Loucy (cell line): Measurements from ENCODE around the gene CCDC149.

ENCODE experiments used
- H2AFZ ChIP-seq: fragments of 200-600 bp; sonication (generic); 2 replicates; pipeline ENCODE4 v1.6.0; 2016; ENCODE audit warnings: antibody characterized with exemption, mild to moderate bottlenecking, low read length, moderate library complexity
- H3F3A ChIP-seq: fragments of 200-600 bp; 2 replicates; pipeline ENCODE4 v1.6.0; 2016; ENCODE audit warnings: antibody characterized with exemption, low read depth, mild to moderate bottlenecking
- H3K27me3 ChIP-seq: fragments of 200-600 bp; sonication (generic); 2 replicates; pipeline ENCODE4 v1.6.1; 2014; ENCODE audit warnings: low read length, mild to moderate bottlenecking; ENCODE audit not compliant: insufficient read depth, poor library complexity, severe bottlenecking
- H3K36me3 ChIP-seq: fragments of 200-600 bp; sonication (generic); 2 replicates; pipeline ENCODE4 v1.6.1; 2016; ENCODE audit warnings: low read length; ENCODE audit not compliant: insufficient read depth
- H3K4me1 ChIP-seq: fragments of 200-600 bp; sonication (generic); 2 replicates; pipeline ENCODE4 v1.5.1; 2014; ENCODE audit warnings: low read length, mild to moderate bottlenecking; ENCODE audit not compliant: insufficient read depth, poor library complexity, severe bottlenecking
- H3K4me2 ChIP-seq: fragments of 200-600 bp; sonication (generic); 2 replicates; pipeline ENCODE4 v1.6.0; 2014; ENCODE audit warnings: antibody characterized with exemption, low read length, low read depth, mild to moderate bottlenecking; ENCODE audit not compliant: poor library complexity, severe bottlenecking
- H3K4me3 ChIP-seq: fragments of 200-600 bp; sonication (generic); 2 replicates; pipeline ENCODE4 v1.5.1; 2014; ENCODE audit warnings: low read length, mild to moderate bottlenecking, mixed read lengths; ENCODE audit not compliant: poor library complexity, severe bottlenecking
- H3K79me2 ChIP-seq: fragments of 200-600 bp; sonication (generic); 2 replicates; pipeline ENCODE4 v1.6.1; 2014; ENCODE audit warnings: low read length; ENCODE audit not compliant: insufficient read depth
- H3K9ac ChIP-seq: fragments of 200-600 bp; sonication (generic); 2 replicates; pipeline ENCODE4 v1.6.0; 2014; ENCODE audit warnings: mild to moderate bottlenecking, low read depth, low read length, moderate library complexity; ENCODE audit not compliant: poor library complexity, severe bottlenecking
- H3K9me2 ChIP-seq: fragments of 200-600 bp; sonication (generic); replicated peaks from 2 replicates; pipeline ENCODE4 v1.6.1; 2016; ENCODE audit warnings: low read depth, low read length, mixed read lengths
- H3K9me3 ChIP-seq: fragments of 200-600 bp; sonication (generic); 2 replicates; pipeline ENCODE4 v1.6.1; 2014; ENCODE audit warnings: mild to moderate bottlenecking, antibody characterized with exemption, low read length, low read depth; ENCODE audit not compliant: insufficient read depth
- H4K20me1 ChIP-seq: fragments of 200-600 bp; sonication (generic); 2 replicates; pipeline ENCODE4 v1.6.0; 2014; ENCODE audit warnings: antibody characterized with exemption, low read length, mild to moderate bottlenecking; ENCODE audit not compliant: insufficient read depth, poor library complexity, severe bottlenecking
- EZH2phosphoT487 ChIP-seq: fragments of 200-600 bp; IDR thresholded peaks from 2 replicates; pipeline ENCODE4 v1.6.1; 2018; ENCODE audit warnings: antibody characterized with exemption, mild to moderate bottlenecking, moderate library complexity, borderline replicate concordance
- TF ChIP-seq, protein P1 (sequence below): fragments of 200-600 bp; sonication (generic); conservative IDR thresholded peaks from 2 replicates; pipeline ENCODE4 v1.5.1; 2014; ENCODE audit warnings: mild to moderate bottlenecking, antibody characterized with exemption, low read length

Gene CCDC149

DNA sequence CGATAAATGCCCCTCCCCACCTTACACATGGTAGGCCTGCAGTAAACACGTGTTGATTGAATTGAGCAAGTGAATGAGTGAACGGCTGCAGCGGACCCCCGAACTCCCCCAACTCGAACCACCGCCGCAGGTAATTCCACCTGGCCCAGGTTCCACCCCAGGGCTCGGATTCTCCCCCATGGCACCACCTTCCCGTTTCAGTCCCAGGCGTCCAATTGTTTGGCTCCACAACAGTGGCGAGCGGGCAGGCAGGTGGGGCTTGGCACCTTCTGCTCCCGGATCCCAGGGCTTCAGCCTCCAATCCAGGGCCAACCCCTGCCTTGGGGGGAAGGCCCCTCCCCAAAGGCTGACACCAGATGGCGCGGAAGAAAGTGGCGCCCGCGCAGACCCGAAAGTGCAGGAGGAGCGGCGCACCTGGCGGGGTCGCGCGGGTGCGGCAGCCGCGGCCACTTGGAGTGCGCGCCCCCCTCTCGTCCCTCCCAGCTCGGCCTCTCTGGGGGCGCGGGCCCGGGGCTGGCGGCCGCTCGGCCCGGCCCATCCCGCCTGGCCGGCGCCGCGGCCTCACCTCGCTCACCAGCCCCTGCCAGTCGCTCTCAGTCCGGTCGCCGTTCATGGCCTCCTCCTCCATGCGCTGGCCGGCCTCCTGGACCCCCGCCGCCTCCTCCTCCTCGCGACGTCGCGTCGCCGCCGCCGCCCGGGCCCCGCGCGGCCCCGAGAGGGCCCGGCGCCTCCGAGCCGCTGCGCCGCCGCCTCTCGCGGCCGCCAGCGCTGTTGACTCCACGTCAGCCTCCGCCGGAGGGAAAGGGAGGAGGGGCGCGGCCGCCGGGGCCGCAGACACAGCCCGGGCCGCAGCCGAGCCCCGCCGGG lies at the start of gene CCDC149:
TSS of gene CCDC149 (minus strand) at position 791 of the 867 bp plus-strand sequence. CDS start at position 613, 178 bp downstream.
- H3K27me3 ChIP-seq, result no peaks in the 10 kb centered on the region
- peaks cover 8% of the 10 kb centered on the region; the same call in 1 of the 2 replicates for H3K9me3 ChIP-seq
- no peaks in the 10 kb centered on the region for H4K20me1 ChIP-seq
- no peak within 1 kb of the TSS for H3K4me2 ChIP-seq
- no peak for TF ChIP-seq EZH2phosphoT487
- TF ChIP-seq, protein P1, sequence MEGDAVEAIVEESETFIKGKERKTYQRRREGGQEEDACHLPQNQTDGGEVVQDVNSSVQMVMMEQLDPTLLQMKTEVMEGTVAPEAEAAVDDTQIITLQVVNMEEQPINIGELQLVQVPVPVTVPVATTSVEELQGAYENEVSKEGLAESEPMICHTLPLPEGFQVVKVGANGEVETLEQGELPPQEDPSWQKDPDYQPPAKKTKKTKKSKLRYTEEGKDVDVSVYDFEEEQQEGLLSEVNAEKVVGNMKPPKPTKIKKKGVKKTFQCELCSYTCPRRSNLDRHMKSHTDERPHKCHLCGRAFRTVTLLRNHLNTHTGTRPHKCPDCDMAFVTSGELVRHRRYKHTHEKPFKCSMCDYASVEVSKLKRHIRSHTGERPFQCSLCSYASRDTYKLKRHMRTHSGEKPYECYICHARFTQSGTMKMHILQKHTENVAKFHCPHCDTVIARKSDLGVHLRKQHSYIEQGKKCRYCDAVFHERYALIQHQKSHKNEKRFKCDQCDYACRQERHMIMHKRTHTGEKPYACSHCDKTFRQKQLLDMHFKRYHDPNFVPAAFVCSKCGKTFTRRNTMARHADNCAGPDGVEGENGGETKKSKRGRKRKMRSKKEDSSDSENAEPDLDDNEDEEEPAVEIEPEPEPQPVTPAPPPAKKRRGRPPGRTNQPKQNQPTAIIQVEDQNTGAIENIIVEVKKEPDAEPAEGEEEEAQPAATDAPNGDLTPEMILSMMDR, result no peak
- H3K9me2 ChIP-seq, result no peaks in the 10 kb centered on the region
- no peak within 1 kb of the TSS for H3K4me3 ChIP-seq
- H3F3A ChIP-seq, result no peaks in the 10 kb centered on the region
- H3K79me2 ChIP-seq, result no peaks in the 10 kb centered on the region
- no peaks in the 10 kb centered on the region for H3K36me3 ChIP-seq
- H3K4me1 ChIP-seq, result no peaks in the 10 kb centered on the region
- H3K9ac ChIP-seq, result no peak within 1 kb of the TSS
- no peak within 1 kb of the TSS for H2AFZ ChIP-seq

DNA sequence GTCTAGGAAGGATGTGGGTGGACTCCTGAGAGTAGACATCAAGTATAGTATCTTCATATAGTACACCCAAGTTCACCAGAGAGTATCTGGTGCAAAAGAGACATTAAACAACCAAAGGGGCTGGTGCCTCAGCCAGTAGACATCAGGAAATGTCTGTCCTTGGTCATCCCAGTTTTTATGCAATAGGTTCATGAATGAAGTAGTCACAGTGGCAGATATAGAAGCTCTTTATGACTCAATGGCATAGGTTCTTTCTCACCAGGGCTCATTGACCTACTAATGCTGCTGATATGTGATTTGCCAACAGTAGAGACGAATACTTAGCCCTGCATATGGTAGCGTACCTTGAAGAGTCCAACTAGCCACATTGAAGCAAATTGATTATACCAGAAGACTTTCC lies 45.0 kb upstream of the CCDC149 start:
- H3K79me2 ChIP-seq, result no peaks in the 10 kb centered on the region
- H3K36me3 ChIP-seq, result no peaks in the 10 kb centered on the region
- TF ChIP-seq EZH2phosphoT487, result no peak
- TF ChIP-seq, protein P1, result no peak
- H4K20me1 ChIP-seq, result no peaks in the 10 kb centered on the region
- no peak overlapping the region for H3K4me3 ChIP-seq
- H3K9me2 ChIP-seq, result no peaks in the 10 kb centered on the region
- H3K9ac ChIP-seq, result no peak overlapping the region
- peaks cover 2% of the 10 kb centered on the region; the same call in 1 of the 2 replicates for H3K9me3 ChIP-seq
- H3K27me3 ChIP-seq, result no peaks in the 10 kb centered on the region
- no peaks in the 10 kb centered on the region for H3F3A ChIP-seq
- no peak overlapping the region for H2AFZ ChIP-seq
- H3K4me1 ChIP-seq, result no peaks in the 10 kb centered on the region
- no peak overlapping the region for H3K4me2 ChIP-seq

DNA sequence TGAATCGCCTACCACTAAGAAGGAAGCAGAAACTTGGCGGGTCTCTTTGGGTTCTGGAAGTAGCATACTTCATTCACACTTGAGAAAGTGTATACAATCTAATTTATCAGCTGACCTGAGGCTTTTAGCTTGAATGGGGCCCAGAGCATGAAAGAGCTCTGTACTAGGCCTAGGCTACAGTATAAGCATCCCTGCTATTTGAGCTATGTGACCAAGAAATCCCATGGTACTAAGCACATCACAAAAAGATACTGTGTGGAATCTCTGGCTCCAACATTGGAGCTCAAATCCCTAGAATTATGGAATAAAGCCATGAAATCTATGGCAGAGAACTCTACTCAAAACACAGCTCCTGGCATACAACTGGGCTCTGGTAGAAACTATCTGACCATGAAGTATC lies 43.9 kb upstream of the CCDC149 start:
- Histone ChIP-seq H3F3A (no peaks in the 10 kb centered on the region), H3K9me2 (no peaks in the 10 kb centered on the region), H3K4me1 (no peaks in the 10 kb centered on the region), H3K4me2 (no peak overlapping the region), H3K9ac (no peak overlapping the region), H3K36me3 (no peaks in the 10 kb centered on the region), H3K27me3 (no peaks in the 10 kb centered on the region), H2AFZ (no peak overlapping the region), H3K9me3 (peaks cover 2% of the 10 kb centered on the region; the same call in 1 of the 2 replicates), H3K4me3 (no peak overlapping the region), H4K20me1 (no peaks in the 10 kb centered on the region), H3K79me2 (no peaks in the 10 kb centered on the region)
- TF ChIP-seq, protein P1, result no peak
- TF ChIP-seq EZH2phosphoT487, result no peak
